ENCODE results near the gene ZNF287.

The ZNF287 gene

DNA sequence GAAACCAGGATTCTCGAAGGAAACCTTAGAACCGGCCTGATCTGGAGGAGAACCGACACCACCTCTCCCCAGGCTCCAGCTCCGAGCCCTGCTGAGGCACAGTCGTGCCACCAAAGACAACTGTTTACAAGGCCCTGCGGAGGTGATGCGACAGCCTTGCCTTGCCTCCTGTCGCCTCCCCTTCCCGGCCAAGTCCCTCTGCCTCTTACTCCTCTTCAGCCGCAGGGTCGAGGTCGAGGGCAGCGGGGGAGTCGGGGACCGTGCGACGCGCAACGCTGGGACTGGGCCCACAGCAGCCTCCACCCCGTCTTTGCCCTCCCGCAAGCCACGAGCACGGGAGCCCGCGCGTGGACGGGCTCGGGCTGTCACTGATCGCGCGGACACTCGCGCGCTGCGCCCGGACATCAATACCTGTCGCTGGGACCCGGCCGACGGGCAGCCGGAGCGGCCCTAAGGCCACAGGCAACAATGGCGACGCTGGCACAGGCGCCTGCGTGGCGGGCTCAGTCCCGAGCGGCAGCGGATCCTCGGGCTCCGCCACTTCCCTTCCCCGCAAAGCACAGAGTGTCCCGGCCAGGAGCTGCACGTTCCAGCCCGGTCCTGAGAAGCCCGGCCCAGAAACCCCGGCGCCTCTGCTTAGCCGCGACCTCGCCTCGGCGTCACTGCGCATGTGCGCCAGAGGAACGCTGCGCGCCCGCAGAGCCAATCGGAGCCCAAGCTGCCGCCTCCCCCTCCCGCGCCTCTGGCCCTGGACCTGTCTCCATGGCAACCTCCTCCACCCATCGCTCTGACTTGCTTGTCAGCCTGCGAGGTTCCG lies at the start of gene ZNF287:
ZNF287 (minus strand) TSS at position 664 of the 817 bp plus-strand sequence. CDS start 1,473 bp downstream, outside the sequence.
- Histone ChIP-seq H3K36me3 (ENCODE audit: insufficient read depth, low read length) (peaks cover 30% of the 10 kb centered on the region), H3K9me3 (ENCODE audit: low read length) (peaks cover 16% of the 10 kb centered on the region), H3K4me1 (ENCODE audit: insufficient read depth, low read length) (peaks cover 9% of the 10 kb centered on the region), H3K4me3 (ENCODE audit: low read length) (peak within 1 kb of the TSS; percentile 66), H2AFZ (ENCODE audit: low read depth, low read length) (peak within 1 kb of the TSS; percentile 95), H3K27me3 (ENCODE audit: insufficient read depth, low read length) (no peaks in the 10 kb centered on the region)

DNA sequence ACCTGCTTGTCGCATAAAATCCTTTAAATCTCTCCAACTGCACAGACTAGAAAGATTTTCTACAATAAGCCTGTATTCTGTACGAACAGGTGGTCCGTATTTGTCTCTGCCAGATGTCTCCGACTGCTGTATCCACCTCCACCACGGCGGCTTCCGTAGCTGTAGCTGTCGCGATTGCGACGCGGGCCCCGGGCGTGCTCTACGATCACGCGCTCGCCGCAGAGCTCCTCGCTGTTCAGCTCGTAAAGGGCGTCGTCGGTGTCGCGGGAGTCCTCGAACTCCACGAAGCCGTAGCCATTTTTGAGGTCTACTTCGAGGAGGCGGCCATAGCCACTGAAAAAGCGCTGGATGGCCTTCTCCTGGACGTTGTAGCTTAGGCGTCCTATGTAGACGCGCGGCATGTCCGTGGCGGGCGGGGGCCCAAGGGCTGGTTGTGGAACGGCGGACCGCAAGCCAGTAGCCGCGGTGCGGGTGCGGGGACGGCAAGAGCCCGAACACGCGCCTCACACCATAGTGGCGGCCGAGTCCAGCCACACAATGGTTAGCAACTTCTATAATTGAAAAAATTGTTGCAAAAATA lies 48.6 kb upstream of the ZNF287 start:
- peaks cover 31% of the 10 kb centered on the region for H3K9me3 ChIP-seq (ENCODE audit: low read length)
- peaks cover 6% of the 10 kb centered on the region for H3K36me3 ChIP-seq (ENCODE audit: insufficient read depth, low read length)
- H3K4me3 ChIP-seq (ENCODE audit: low read length), result no peak overlapping the region
- no peaks in the 10 kb centered on the region for H3K27me3 ChIP-seq (ENCODE audit: insufficient read depth, low read length)
- no peak overlapping the region for H2AFZ ChIP-seq (ENCODE audit: low read depth, low read length)
- no peaks in the 10 kb centered on the region for H3K4me1 ChIP-seq (ENCODE audit: insufficient read depth, low read length)

DNA sequence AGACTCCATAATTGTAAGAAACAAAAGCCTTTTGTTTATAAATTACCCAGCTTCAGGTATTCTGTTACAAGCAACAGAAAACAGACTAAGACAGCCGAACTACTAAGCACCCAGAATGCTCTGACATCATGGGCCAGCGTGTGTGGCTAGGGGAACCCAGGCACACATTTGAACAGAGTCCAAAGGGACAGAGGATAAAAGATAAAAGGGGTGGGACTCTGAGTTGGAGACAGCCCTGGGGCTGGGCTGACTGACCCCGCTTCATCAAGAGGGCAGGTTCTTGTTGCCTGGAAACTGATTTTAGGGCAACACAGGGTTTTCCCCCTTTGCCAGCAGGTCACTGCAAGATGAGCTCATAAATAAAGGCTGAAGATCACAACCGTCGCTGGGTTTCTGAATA lies 30.5 kb upstream of the ZNF287 start:
- no peak overlapping the region for H3K4me3 ChIP-seq (ENCODE audit: low read length)
- no peaks in the 10 kb centered on the region for H3K4me1 ChIP-seq (ENCODE audit: insufficient read depth, low read length)
- no peak overlapping the region for H2AFZ ChIP-seq (ENCODE audit: low read depth, low read length)
- H3K9me3 ChIP-seq (ENCODE audit: low read length), result peaks cover 5% of the 10 kb centered on the region
- H3K36me3 ChIP-seq (ENCODE audit: insufficient read depth, low read length), result no peaks in the 10 kb centered on the region
- no peaks in the 10 kb centered on the region for H3K27me3 ChIP-seq (ENCODE audit: insufficient read depth, low read length)

DNA sequence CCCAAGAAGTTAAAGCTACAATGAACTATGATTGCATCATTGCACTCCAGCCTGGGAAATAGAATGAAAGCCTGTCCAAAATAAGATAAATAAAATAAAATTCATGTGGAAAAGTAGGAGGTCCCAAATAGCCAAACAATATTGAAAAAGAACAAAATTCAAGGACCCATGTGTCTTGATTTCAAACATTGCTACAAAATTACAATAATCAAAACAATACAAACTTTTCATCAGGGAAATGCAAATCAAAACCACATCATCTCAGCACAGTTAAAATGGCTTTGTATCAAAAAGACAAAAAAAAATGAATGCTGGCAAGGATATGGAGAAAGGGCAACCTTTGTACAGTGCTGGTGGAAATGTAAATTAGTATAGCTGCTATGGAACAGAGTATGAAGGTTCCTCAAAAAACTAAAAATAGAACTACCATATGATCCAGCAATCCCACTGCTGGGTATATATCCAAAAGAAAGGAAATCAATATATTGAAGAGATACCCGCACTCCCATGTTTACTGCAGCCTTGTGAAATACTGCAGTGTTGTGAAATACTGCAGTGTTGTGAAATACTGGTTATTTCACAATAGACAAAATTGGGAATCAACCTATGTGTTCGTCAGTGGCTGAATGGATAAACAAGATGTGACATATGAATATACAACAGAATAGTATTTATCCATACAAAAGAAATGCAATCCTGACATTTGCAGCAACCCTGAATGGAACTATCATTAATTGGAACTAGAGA lies 24.5 kb upstream of the ZNF287 start:
- Histone ChIP-seq H3K27me3 (ENCODE audit: insufficient read depth, low read length) (no peaks in the 10 kb centered on the region), H3K9me3 (ENCODE audit: low read length) (peaks cover 3% of the 10 kb centered on the region), H2AFZ (ENCODE audit: low read depth, low read length) (no peak overlapping the region), H3K36me3 (ENCODE audit: insufficient read depth, low read length) (no peaks in the 10 kb centered on the region), H3K4me1 (ENCODE audit: insufficient read depth, low read length) (no peaks in the 10 kb centered on the region), H3K4me3 (ENCODE audit: low read length) (no peak overlapping the region)

DNA sequence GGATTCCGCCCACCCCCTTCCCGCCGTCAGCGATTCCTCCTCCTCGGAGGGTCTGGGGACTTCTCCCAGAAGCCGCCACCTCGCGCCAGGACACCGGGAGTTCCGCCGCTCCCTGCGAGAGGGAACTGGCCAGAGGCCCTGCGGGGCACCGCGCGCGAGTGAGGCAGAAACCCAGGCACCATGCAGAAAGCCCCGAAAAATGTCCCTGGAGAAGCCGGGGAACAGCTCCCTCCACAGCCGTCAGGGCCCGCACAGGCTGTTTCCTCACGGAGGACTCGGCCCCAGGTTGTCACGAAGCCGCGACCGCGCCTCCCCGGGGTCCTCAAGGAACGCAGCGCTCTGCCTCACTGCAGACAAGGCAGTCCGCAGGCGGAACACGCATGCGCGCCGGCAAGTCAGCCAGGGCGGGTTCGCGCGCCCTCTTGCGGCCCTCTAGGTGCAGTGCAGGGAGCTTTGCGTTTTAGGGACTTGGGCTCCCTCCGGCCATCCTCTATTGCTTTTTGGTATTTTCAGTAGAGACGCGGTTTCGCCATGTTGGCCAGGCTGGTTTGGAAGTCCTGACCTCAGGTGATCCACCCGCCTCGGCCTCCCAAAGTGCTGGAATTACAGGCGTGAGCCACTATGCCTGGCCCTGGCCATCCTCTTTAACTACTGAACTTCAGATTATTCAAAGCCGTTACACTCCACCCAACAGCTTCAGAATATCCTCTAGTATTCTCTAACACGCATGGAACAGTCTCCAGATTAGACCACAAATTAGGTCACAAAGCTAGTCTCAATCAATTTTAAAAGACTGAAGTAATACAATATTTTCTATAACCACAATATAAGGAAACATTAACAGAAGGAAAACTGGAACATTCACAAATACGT lies 20.3 kb upstream of the ZNF287 start:
- Histone ChIP-seq H3K9me3 (ENCODE audit: low read length) (peaks cover 5% of the 10 kb centered on the region), H3K36me3 (ENCODE audit: insufficient read depth, low read length) (no peaks in the 10 kb centered on the region), H3K4me1 (ENCODE audit: insufficient read depth, low read length) (no peaks in the 10 kb centered on the region), H2AFZ (ENCODE audit: low read depth, low read length) (peak overlapping the region; percentile 99), H3K4me3 (ENCODE audit: low read length) (peak overlapping the region; percentile 66), H3K27me3 (ENCODE audit: insufficient read depth, low read length) (peaks cover 8% of the 10 kb centered on the region)

DNA sequence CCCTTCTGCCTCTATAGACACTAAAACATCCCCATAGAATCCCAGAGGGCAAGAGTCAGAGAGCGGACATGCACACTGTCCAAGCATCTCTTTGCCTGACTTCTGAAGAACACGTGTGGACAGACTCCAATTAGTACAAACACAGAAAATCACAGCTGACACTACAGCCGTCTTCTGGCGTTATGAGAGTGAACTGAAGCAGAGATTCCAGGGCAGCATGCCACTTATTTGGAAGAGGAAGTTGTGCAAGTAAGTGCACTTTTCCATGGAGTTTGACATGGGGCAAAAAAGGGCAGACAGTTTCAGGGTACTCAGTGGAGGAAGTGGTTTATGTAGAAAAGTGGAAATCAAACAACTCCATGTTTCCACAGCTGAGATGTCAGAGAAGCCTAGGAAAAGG lies 16.8 kb upstream of the ZNF287 start:
- no peak overlapping the region for H3K4me3 ChIP-seq (ENCODE audit: low read length)
- no peaks in the 10 kb centered on the region for H3K36me3 ChIP-seq (ENCODE audit: insufficient read depth, low read length)
- peaks cover 9% of the 10 kb centered on the region for H3K9me3 ChIP-seq (ENCODE audit: low read length)
- no peaks in the 10 kb centered on the region for H3K4me1 ChIP-seq (ENCODE audit: insufficient read depth, low read length)
- peaks cover 8% of the 10 kb centered on the region for H3K27me3 ChIP-seq (ENCODE audit: insufficient read depth, low read length)
- H2AFZ ChIP-seq (ENCODE audit: low read depth, low read length), result no peak overlapping the region

DNA sequence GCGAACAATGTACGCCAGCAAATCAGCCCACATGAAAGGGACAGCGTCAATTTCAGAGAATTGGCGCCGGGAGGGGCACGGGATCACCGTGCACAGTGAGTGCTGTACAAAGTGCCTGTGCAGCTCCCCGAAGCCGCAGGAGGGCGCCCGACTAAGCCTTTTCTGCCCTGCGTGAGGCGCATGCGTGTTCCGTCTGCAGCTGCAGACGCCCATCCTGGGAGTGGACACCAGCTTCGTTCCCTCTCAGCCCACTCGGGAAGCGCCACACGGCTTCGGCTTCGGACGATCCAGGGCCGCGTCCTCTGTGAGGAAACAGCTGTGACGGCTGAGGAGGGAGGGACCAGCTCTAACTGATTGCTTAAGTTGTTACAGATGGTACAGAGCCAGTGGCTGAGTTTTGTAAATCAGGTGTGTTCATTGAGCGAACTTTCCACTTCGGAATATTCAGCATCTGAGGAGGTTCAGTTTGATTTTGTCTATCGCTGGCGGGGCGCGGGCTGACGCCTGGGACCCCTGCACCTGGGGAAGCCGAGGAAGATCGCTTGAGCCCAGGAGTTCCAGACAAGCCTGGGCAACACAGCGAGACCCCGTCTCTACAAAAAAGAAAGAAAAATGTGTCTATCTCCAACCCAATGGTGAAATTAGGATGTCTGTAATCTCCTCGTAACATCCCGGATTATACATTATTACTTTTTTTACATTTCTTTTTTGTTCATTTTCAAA lies 15.4 kb upstream of the ZNF287 start:
- H2AFZ ChIP-seq (ENCODE audit: low read depth, low read length), result no peak overlapping the region
- H3K9me3 ChIP-seq (ENCODE audit: low read length), result peaks cover 7% of the 10 kb centered on the region
- no peaks in the 10 kb centered on the region for H3K36me3 ChIP-seq (ENCODE audit: insufficient read depth, low read length)
- peaks cover 8% of the 10 kb centered on the region for H3K27me3 ChIP-seq (ENCODE audit: insufficient read depth, low read length)
- H3K4me3 ChIP-seq (ENCODE audit: low read length), result peak overlapping the region; percentile 2
- no peaks in the 10 kb centered on the region for H3K4me1 ChIP-seq (ENCODE audit: insufficient read depth, low read length)

DNA sequence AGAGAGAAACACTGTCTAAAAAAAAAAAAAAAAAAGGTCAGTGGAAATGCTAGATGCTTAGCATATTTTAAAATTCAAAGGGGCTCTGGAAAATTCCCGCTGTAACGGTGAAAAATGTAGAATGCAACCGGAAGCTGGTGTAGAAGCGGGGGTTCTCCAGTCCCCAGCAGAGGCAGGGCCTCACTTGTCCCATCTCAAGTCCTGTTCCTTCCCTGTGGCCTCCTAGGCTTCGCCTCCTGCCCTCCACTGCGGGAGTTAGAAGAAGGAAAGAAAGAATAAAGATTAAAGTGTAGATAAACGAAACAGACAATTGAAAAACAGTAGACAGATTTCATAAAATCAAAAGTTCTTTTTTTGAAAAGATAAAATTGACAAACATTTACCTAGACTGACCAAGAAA lies 14.8 kb upstream of the ZNF287 start:
- Histone ChIP-seq H2AFZ (ENCODE audit: low read depth, low read length) (no peak overlapping the region), H3K27me3 (ENCODE audit: insufficient read depth, low read length) (peaks cover 8% of the 10 kb centered on the region), H3K36me3 (ENCODE audit: insufficient read depth, low read length) (no peaks in the 10 kb centered on the region), H3K4me1 (ENCODE audit: insufficient read depth, low read length) (no peaks in the 10 kb centered on the region), H3K9me3 (ENCODE audit: low read length) (peaks cover 7% of the 10 kb centered on the region), H3K4me3 (ENCODE audit: low read length) (no peak overlapping the region)

DNA sequence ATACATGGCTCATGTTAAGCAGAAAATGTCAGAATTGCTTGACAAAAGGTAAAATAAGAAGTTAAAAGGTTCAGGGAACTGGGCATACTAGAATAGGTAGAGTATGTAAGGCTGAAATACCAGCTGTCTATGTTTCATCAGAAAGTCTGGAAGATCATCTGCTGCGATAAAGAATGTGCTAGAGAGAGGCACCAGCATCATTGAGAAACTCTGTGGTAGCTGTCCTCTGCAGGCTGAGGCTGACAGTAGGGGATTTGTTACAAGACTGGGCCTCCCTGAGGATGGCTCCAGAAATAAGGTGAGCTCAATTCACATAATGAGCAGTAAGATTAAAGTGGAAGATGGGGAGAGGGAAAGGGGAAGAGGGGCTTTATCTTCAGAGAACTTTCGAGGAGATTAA lies 4.5 kb upstream of the ZNF287 start:
- peaks cover 3% of the 10 kb centered on the region for H3K4me1 ChIP-seq (ENCODE audit: insufficient read depth, low read length)
- H3K36me3 ChIP-seq (ENCODE audit: insufficient read depth, low read length), result no peaks in the 10 kb centered on the region
- H3K27me3 ChIP-seq (ENCODE audit: insufficient read depth, low read length), result no peaks in the 10 kb centered on the region
- H2AFZ ChIP-seq (ENCODE audit: low read depth, low read length), result no peak overlapping the region
- no peak overlapping the region for H3K4me3 ChIP-seq (ENCODE audit: low read length)
- H3K9me3 ChIP-seq (ENCODE audit: low read length), result no peaks in the 10 kb centered on the region

DNA sequence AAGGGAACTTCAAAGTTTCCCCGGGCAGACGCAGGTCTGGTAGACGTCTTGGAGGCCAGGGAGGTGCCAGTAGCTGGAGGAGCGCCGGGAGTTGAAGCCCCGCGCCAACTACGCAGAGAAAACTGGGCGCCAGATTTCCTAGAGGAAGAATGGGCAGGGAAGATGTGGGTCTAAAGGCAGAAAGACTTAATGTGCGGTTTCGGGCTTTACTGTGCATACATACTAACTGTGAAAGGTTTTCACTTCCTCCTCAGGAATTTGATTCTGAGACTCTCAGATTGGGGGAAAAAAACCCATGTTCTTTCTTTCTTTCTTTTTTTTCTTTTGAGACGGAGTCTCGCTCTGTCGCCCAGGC lies 331 bp upstream of the ZNF287 start:
- H3K27me3 ChIP-seq (ENCODE audit: insufficient read depth, low read length), result no peaks in the 10 kb centered on the region
- H3K36me3 ChIP-seq (ENCODE audit: insufficient read depth, low read length), result peaks cover 24% of the 10 kb centered on the region
- peaks cover 16% of the 10 kb centered on the region for H3K9me3 ChIP-seq (ENCODE audit: low read length)
- H3K4me1 ChIP-seq (ENCODE audit: insufficient read depth, low read length), result peaks cover 9% of the 10 kb centered on the region
- H3K4me3 ChIP-seq (ENCODE audit: low read length), result peak overlapping the region; percentile 66
- H2AFZ ChIP-seq (ENCODE audit: low read depth, low read length), result peak overlapping the region; percentile 95

DNA sequence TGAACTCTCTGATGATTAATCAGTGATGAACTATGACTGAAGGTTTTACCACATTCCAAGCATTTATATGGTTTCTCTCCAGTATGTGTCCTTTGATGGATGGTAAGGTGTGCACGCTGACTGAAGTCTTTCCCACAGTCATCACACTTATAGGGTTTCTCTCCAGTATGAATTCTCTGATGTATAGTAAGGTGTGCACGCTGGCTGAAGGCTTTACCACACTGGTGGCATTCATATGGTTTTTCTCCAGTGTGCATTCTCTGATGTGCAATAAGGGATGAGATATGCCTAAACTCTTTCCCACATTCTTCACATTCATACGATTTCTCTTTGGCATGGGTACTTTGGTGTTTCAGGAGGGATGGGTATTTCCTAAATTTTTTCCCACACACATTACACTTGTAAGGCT lies 16.4 kb downstream of the ZNF287 start:
- Histone ChIP-seq H3K9me3 (ENCODE audit: low read length) (peaks cover 74% of the 10 kb centered on the region), H3K4me1 (ENCODE audit: insufficient read depth, low read length) (no peaks in the 10 kb centered on the region), H3K27me3 (ENCODE audit: insufficient read depth, low read length) (no peaks in the 10 kb centered on the region), H2AFZ (ENCODE audit: low read depth, low read length) (no peak overlapping the region), H3K4me3 (ENCODE audit: low read length) (no peak overlapping the region), H3K36me3 (ENCODE audit: insufficient read depth, low read length) (peaks cover 51% of the 10 kb centered on the region)

DNA sequence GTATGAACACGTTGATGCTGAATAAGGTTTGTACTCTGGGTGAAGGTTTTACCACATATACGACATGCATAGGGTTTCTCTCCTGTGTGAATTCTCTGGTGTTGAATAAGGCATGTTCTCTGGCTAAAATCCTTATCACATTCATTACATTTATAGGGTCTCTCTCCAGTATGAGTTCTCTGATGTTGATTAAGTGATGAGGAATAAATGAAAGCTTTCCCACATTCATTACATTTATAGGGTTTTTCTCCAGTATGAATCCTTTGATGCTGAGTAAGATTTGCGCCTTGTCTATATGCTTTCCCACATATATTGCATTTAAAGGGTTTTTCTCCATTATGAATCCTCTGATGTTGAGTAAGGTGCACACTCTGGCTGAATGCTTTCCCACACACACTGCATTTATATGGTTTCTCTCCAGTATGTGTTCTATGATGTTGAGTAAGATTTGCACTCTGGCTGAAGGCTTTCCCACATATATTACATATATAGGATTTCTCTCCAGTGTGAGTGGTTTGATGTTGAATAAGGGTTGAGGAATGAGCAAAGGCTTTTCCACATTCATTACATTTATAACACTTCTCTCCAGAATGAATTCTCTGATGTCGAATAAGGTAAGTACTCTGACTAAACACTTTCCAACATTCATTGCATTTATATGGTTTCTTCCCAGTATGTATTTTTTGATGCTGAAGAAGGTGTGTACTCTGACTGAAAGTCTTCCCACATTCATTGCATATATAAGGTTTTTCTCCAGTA lies 16.9 kb downstream of the ZNF287 start:
- Histone ChIP-seq H3K9me3 (ENCODE audit: low read length) (peaks cover 72% of the 10 kb centered on the region), H3K36me3 (ENCODE audit: insufficient read depth, low read length) (peaks cover 45% of the 10 kb centered on the region), H3K4me3 (ENCODE audit: low read length) (no peak overlapping the region), H3K4me1 (ENCODE audit: insufficient read depth, low read length) (no peaks in the 10 kb centered on the region), H2AFZ (ENCODE audit: low read depth, low read length) (no peak overlapping the region), H3K27me3 (ENCODE audit: insufficient read depth, low read length) (no peaks in the 10 kb centered on the region)

Data from neuron (in vitro differentiated cells).